ENCODE results near the gene ELP5.

ELP5 gene

GRCh38 chr17:7289256-7290032, 37.4 kb downstream of the ELP5 start:
- Histone ChIP-seq H3K4me3 (ENCODE audit: low read depth, low read length) (no peak overlapping the region), H3K4me1 (ENCODE audit: control insufficient read depth, insufficient read depth, low read length) (no peaks in the 10 kb centered on the region; the same call in 1 of the 2 replicates), H3K36me3 (ENCODE audit: control insufficient read depth in 2 of 2, insufficient read depth in 1 of 2, low read length in 2 of 2) (no peaks in the 10 kb centered on the region), H3K27ac (ENCODE audit: extremely low read depth, low read depth, low read length) (no peak overlapping the region), H3K9me3 (ENCODE audit: control insufficient read depth, insufficient read depth, low read depth, low read length) (no peaks in the 10 kb centered on the region)
- POLR2A ChIA-PET, result no interaction called here
- TF ChIP-seq ZNF692 (tag by site-specific recombination; IDR thresholded peaks at IDR 0.05) (no peak), ZNF155 (tag by site-specific recombination; IDR thresholded peaks at IDR 0.05) (no peak), ZNF48 (tag by site-specific recombination; IDR thresholded peaks at IDR 0.05) (no peak), ZNF623 (tag by site-specific recombination; IDR thresholded peaks at IDR 0.05) (0 out of 2 replicates have a peak, but pooled peaks have one; percentile 14), ZNF701 (tag by site-specific recombination; IDR thresholded peaks at IDR 0.05) (no peak), ZBTB21 (tag by site-specific recombination; IDR thresholded peaks at IDR 0.05) (no peak), ZNF146 (tag by site-specific recombination; IDR thresholded peaks at IDR 0.05) (no peak)
- TF ChIP-seq, protein P1, sequence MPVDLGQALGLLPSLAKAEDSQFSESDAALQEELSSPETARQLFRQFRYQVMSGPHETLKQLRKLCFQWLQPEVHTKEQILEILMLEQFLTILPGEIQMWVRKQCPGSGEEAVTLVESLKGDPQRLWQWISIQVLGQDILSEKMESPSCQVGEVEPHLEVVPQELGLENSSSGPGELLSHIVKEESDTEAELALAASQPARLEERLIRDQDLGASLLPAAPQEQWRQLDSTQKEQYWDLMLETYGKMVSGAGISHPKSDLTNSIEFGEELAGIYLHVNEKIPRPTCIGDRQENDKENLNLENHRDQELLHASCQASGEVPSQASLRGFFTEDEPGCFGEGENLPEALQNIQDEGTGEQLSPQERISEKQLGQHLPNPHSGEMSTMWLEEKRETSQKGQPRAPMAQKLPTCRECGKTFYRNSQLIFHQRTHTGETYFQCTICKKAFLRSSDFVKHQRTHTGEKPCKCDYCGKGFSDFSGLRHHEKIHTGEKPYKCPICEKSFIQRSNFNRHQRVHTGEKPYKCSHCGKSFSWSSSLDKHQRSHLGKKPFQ (tag by site-specific recombination; IDR thresholded peaks at IDR 0.05), result no peak
- CTCF ChIA-PET, result interaction anchor here (0.6 to 1.1 kb wide), 2 partner anchors 9 to 759 kb away, joined by 3 read pairs; no protein-coding TSS in a partner anchor

- POLR2A ChIA-PET, result interaction anchor here (0.5 kb wide), 1 partner anchor 13 kb away, joined by 4 read pairs; no protein-coding TSS in a partner anchor
- no peaks in the 10 kb centered on the region for H3K9me3 ChIP-seq (ENCODE audit: control insufficient read depth, insufficient read depth, low read depth, low read length)
- CTCF ChIA-PET, result interaction anchor here (2.8 kb wide), 1 partner anchor 244 kb away, joined by 13 read pairs; no protein-coding TSS in a partner anchor
- no peak for TF ChIP-seq ZNF624 (tag by site-specific recombination; IDR thresholded peaks at IDR 0.05)
- TF ChIP-seq ZNF19 (tag by site-specific recombination; IDR thresholded peaks at IDR 0.05; ENCODE audit: low read depth), result no peak
- TF ChIP-seq REST (tag by site-specific recombination; IDR thresholded peaks at IDR 0.05), result no peak
- no peak for TF ChIP-seq ZFP3 (tag by site-specific recombination; IDR thresholded peaks at IDR 0.05; ENCODE audit: low read depth)
- no peak for TF ChIP-seq TRIM28 (IDR thresholded peaks at IDR 0.05; ENCODE audit: borderline replicate concordance, low read length)
- no peak for TF ChIP-seq EGR2 (tag by site-specific recombination; IDR thresholded peaks at IDR 0.05; ENCODE audit: low read depth)
- TF ChIP-seq ZNF510 (tag by site-specific recombination; IDR thresholded peaks at IDR 0.05; ENCODE audit: insufficient replicate concordance), result no peak
- TF ChIP-seq ZBTB11 (tag by site-specific recombination; conservative IDR thresholded peaks at IDR 0.05; ENCODE audit: low read depth), result no peak
- no peak for TF ChIP-seq PRDM10 (tag by site-specific recombination; IDR thresholded peaks at IDR 0.05)
- TF ChIP-seq ZNF76 (tag by site-specific recombination; IDR thresholded peaks at IDR 0.05; ENCODE audit: borderline replicate concordance, low read depth), result no peak
- no peak for TF ChIP-seq ZNF473 (tag by site-specific recombination; IDR thresholded peaks at IDR 0.05)
Observed at GRCh38 chr17:7290166-7290565, 38.2 kb downstream of the ELP5 start.

More at GRCh38 chr17:7290166-7290565, 38.2 kb downstream of the ELP5 start:
- Histone ChIP-seq H3K4me3 (ENCODE audit: low read depth, low read length) (no peak overlapping the region), H3K36me3 (ENCODE audit: control insufficient read depth in 2 of 2, insufficient read depth in 1 of 2, low read length in 2 of 2) (no peaks in the 10 kb centered on the region), H3K4me1 (ENCODE audit: control insufficient read depth, insufficient read depth, low read length) (peaks cover 3% of the 10 kb centered on the region; the same call in 1 of the 2 replicates), H3K27ac (ENCODE audit: extremely low read depth, low read depth, low read length) (no peak overlapping the region)
